Dedifferentiated amniotic fluid mesenchymal stem cell (primary cell): ENCODE data around the gene STAB2.
"Not testable (repeated sequence)": the region's sequence is repeated elsewhere in the genome, so short reads cannot be mapped to it uniquely, and the experiment has no call there.

Source experiments
- DNase-seq: peaks from one replicate; pipeline ENCODE4 v3.0.0-alpha.2; 2016; ENCODE audit errors: extremely low spot score

STAB2 gene

GRCh38 chr12:103645202-103645601 lies 58.1 kb downstream of the STAB2 start:
- peak; percentile 23 for DNase-seq

- peak; percentile 20 for DNase-seq
Observed at GRCh38 chr12:103647267-103647666, 60.2 kb downstream of the STAB2 start.

- DNase-seq, result no peak
Observed at GRCh38 chr12:103652808-103653207, 65.7 kb downstream of the STAB2 start.

- DNase-seq, result not testable (repeated sequence)
Observed at GRCh38 chr12:103653568-103654173, 66.6 kb downstream of the STAB2 start.

- no peak for DNase-seq
Observed at GRCh38 chr12:103654816-103655215, 67.7 kb downstream of the STAB2 start.

- DNase-seq, result no peak
Observed at GRCh38 chr12:103656291-103656690, 69.2 kb downstream of the STAB2 start.

GRCh38 chr12:103657331-103657730 lies 70.3 kb downstream of the STAB2 start:
- DNase-seq, result no peak

GRCh38 chr12:103664626-103665025 lies 77.6 kb downstream of the STAB2 start:
- no peak for DNase-seq

GRCh38 chr12:103665971-103666370 lies 78.9 kb downstream of the STAB2 start:
- DNase-seq, result no peak

- no peak for DNase-seq
Observed at GRCh38 chr12:103667125-103667524, 80.1 kb downstream of the STAB2 start.

GRCh38 chr12:103668520-103668919 lies 81.4 kb downstream of the STAB2 start:
- DNase-seq, result no peak

GRCh38 chr12:103671367-103671766 lies 84.3 kb downstream of the STAB2 start:
- no peak for DNase-seq

- no peak for DNase-seq
Observed at GRCh38 chr12:103672401-103673119, 85.5 kb downstream of the STAB2 start.

GRCh38 chr12:103673487-103673886 lies 86.4 kb downstream of the STAB2 start:
- DNase-seq, result no peak

GRCh38 chr12:103673891-103674375 lies 86.9 kb downstream of the STAB2 start:
- DNase-seq, result no peak

- DNase-seq, result no peak
Observed at GRCh38 chr12:103676893-103677292, 89.8 kb downstream of the STAB2 start.

- DNase-seq, result no peak
Observed at GRCh38 chr12:103677341-103677740, 90.3 kb downstream of the STAB2 start.

- no peak for DNase-seq
Observed at GRCh38 chr12:103677905-103678304, 90.8 kb downstream of the STAB2 start.

GRCh38 chr12:103679421-103680170 lies 92.5 kb downstream of the STAB2 start:
- DNase-seq, result no peak

GRCh38 chr12:103680591-103681141 lies 93.6 kb downstream of the STAB2 start:
- DNase-seq, result no peak

GRCh38 chr12:103686026-103686425 lies 99.0 kb downstream of the STAB2 start:
- DNase-seq, result no peak

GRCh38 chr12:103687253-103687652 lies 100.2 kb downstream of the STAB2 start:
- no peak for DNase-seq
